HCT116 (cell line): ENCODE results near the gene GRIP1. TPM values are rescaled to one million over a fixed set of nuclear protein-coding genes. Genes with fewer than 3 reads are reported as not detected.

ENCODE experiments used
- ATAC-seq: fragments of 200-7000 bp; cut with Tn5 transposase; 2 replicates; pipeline ENCODE4 v1.9.1; 2020; ENCODE audit warnings: mild to moderate bottlenecking, moderate library complexity
- BruUV-seq: library from RNA; stranded (reverse); fragments of 400-500 nt; replicated peaks from 2 replicates; lab custom pipeline; 2021; lab: Mats Ljungman, UMichigan
- CTCF ChIA-PET: fragments of 300-600 bp; sonication (Branson Sonifier 250); formaldehyde crosslinking; loops from one replicate; lab custom pipeline; 2021; ENCODE audit warnings: antibody characterized with exemption; lab: Charles Lee
- POLR2A ChIA-PET: fragments of 300-600, 350-600 bp; sonication (Branson Sonifier 250); formaldehyde crosslinking; loops from one replicate; lab custom pipeline; 2021; ENCODE audit warnings: antibody characterized with exemption; lab: Charles Lee
- RAD21 ChIA-PET, 2 experiments: fragments of 300-600 bp; sonication (Branson Sonifier 250); formaldehyde crosslinking; loops; one replicate each; lab custom pipeline; 2023; ENCODE audit warnings: low total read pairs in 2 of 2; ENCODE audit not compliant: uncharacterized antibody in 2 of 2, unreplicated experiment in 2 of 2, low non-redundant PET in 1 of 2; lab: Charles Lee
- DNase-seq: peaks from one replicate; pipeline ENCODE4 v3.0.0-alpha.2; 2010; ENCODE audit warnings: low read depth, low spot score
- H2AFZ ChIP-seq: fragments of 200-600 bp; shearing (Covaris generic), sonication (generic); 2 replicates; pipeline ENCODE4 v1.6.1; 2017; ENCODE audit warnings: low read depth, mixed run types, mixed read lengths, antibody characterized with exemption, low read length; ENCODE audit not compliant: poor library complexity, severe bottlenecking
- H3K27ac ChIP-seq: 2 replicates; pipeline ENCODE4 v1.5.1; 2012; ENCODE audit warnings: low read depth, low read length
- H3K27me3 ChIP-seq: fragments of 200-600 bp; sonication (generic); 2 replicates; pipeline ENCODE4 v1.6.1; 2016; ENCODE audit warnings: mixed run types, low read length, mixed read lengths; ENCODE audit not compliant: insufficient read depth
- H3K36me3 ChIP-seq, 2 experiments: fragments of 200-500 bp in 1 of 2; fragments of 200-600 bp in 1 of 2; sonication (Bioruptor generic) in 1 of 2; sonication (generic) in 1 of 2; 2 replicates each; pipeline versions ENCODE4 v1.5.1 to v1.6.1; 2014 to 2016; ENCODE audit warnings: low read length in 2 of 2, inconsistent platforms in 1 of 2, mixed read lengths in 1 of 2, mixed run types in 1 of 2; ENCODE audit not compliant: insufficient read depth in 2 of 2, control insufficient read depth in 1 of 2
- H3K4me1 ChIP-seq, 2 experiments: fragments of 200-600 bp in 1 of 2; sonication (generic) in 1 of 2; 2 replicates each; pipeline versions ENCODE4 v1.5.1 to v1.6.1; 2012 to 2017; ENCODE audit warnings: low read length in 2 of 2, inconsistent platforms in 1 of 2, mild to moderate bottlenecking in 1 of 2, mixed read lengths in 1 of 2, mixed run types in 1 of 2, moderate library complexity in 1 of 2; ENCODE audit not compliant: insufficient read depth in 2 of 2, control insufficient read depth in 1 of 2
- H3K4me2 ChIP-seq: fragments of 200-600 bp; sonication (generic); 2 replicates; pipeline ENCODE4 v1.6.1; 2017; ENCODE audit warnings: mixed run types, low read length, mixed read lengths
- H3K4me3 ChIP-seq, 2 experiments: fragments of 200-600 bp in 1 of 2; sonication (generic) in 1 of 2; replicated peaks in 1 of 2; 2 replicates each; pipeline ENCODE4 v1.5.1; 2011 to 2016; ENCODE audit warnings: low read length in 2 of 2, control low read depth in 1 of 2, low read depth in 1 of 2, mild to moderate bottlenecking in 1 of 2, mixed read lengths in 1 of 2, mixed run types in 1 of 2
- H3K79me2 ChIP-seq: fragments of 200-600 bp; sonication (generic); 2 replicates; pipeline ENCODE4 v1.6.1; 2017; ENCODE audit warnings: mild to moderate bottlenecking, mixed run types, low read length, moderate library complexity, mixed read lengths; ENCODE audit not compliant: insufficient read depth
- H3K9ac ChIP-seq: fragments of 200-600 bp; sonication (generic); 2 replicates; pipeline ENCODE4 v1.6.1; 2016; ENCODE audit warnings: low read length, mixed read lengths
- H3K9me2 ChIP-seq: fragments of 200-600 bp; sonication (generic), shearing (Covaris generic); 2 replicates; pipeline ENCODE4 v1.6.1; 2017; ENCODE audit warnings: mixed run types, mild to moderate bottlenecking, moderate library complexity; ENCODE audit not compliant: insufficient read depth
- H3K9me3 ChIP-seq, 2 experiments: fragments of 200-500 bp in 1 of 2; fragments of 200-600 bp in 1 of 2; sonication (Bioruptor generic) in 1 of 2; sonication (generic) in 1 of 2; 2 replicates each; pipeline ENCODE4 v1.6.1; 2014 to 2017; ENCODE audit warnings: low read length in 2 of 2, mixed read lengths in 2 of 2, inconsistent platforms in 1 of 2, low read depth in 1 of 2, mild to moderate bottlenecking in 1 of 2, mixed run types in 1 of 2, moderate library complexity in 1 of 2; ENCODE audit not compliant: control insufficient read depth in 1 of 2, insufficient read depth in 1 of 2
- H4K20me1 ChIP-seq: fragments of 200-600 bp; sonication (generic), shearing (Covaris generic); 2 replicates; pipeline ENCODE4 v1.6.1; 2017; ENCODE audit warnings: mixed run types, mild to moderate bottlenecking, moderate library complexity; ENCODE audit not compliant: insufficient read depth
- CBX3 ChIP-seq: IDR thresholded peaks from 2 replicates; pipeline ENCODE4 v1.6.1; 2012; ENCODE audit warnings: low read depth
- CEBPB ChIP-seq: IDR thresholded peaks from 2 replicates; pipeline ENCODE4 v1.6.1; 2012; ENCODE audit warnings: low read depth
- EGR1 ChIP-seq: IDR thresholded peaks from 2 replicates; pipeline ENCODE4 v1.6.1; 2012; ENCODE audit warnings: low read depth
- EZH2 ChIP-seq: fragments of 200-600 bp; sonication (generic); IDR thresholded peaks from 2 replicates; pipeline ENCODE4 v1.6.1; 2017; ENCODE audit warnings: antibody characterized with exemption, mixed run types
- EZH2phosphoT487 ChIP-seq: fragments of 200-600 bp; IDR thresholded peaks from 2 replicates; pipeline ENCODE4 v1.6.1; 2018; ENCODE audit warnings: antibody characterized with exemption, borderline replicate concordance
- JUND ChIP-seq: IDR thresholded peaks from 2 replicates; pipeline ENCODE4 v1.6.1; 2012
- POLR2A ChIP-seq: IDR thresholded peaks from 2 replicates; pipeline ENCODE4 v1.7.0; 2011; ENCODE audit warnings: borderline replicate concordance; ENCODE audit not compliant: insufficient read depth, insufficient read length; ENCODE audit errors: extremely low read depth
- TCF7L2 ChIP-seq: IDR thresholded peaks from 2 replicates; pipeline ENCODE4 v1.7.0; 2011; ENCODE audit warnings: borderline replicate concordance, inconsistent platforms; ENCODE audit not compliant: insufficient read depth, insufficient read length; ENCODE audit errors: extremely low read depth
- ZNF274 ChIP-seq: fragments of 200-500 bp; sonication (Bioruptor generic); IDR thresholded peaks from 2 replicates; pipeline ENCODE4 v1.6.1; 2014; ENCODE audit warnings: mild to moderate bottlenecking, low read depth, low read length, inconsistent platforms
- intact Hi-C: fragments of 100-400 bp; cut with micrococcal nuclease; formaldehyde crosslinking; loops from 2 replicates; pipeline ENCODE4 v1.10.0; 2022
- total RNA-seq: library from RNA; stranded (reverse); gene quantifications from one replicate; pipeline ENCODE4 v1.2.1, GENCODE V29; 2021; ENCODE audit not compliant: unreplicated experiment
- TF ChIP-seq, protein P1 (sequence below): IDR thresholded peaks from 2 replicates; pipeline ENCODE4 v1.6.1; 2012
- TF ChIP-seq, protein P2 (sequence below): IDR thresholded peaks from 2 replicates; pipeline ENCODE4 v1.6.1; 2012

Gene GRIP1
- total RNA-seq, 1 experiment from 2014 or later = not detected

GRCh38 chr12:66341126-66341525 is 337.8 kb downstream of the GRIP1 start:
- no peaks in the 10 kb centered on the region for H3K9me3 ChIP-seq
- no peaks in the 10 kb centered on the region for H3K27me3 ChIP-seq
- H3K4me1 ChIP-seq = no peaks in the 10 kb centered on the region
- CTCF ChIA-PET = no interaction called here
- BruUV-seq = no TSS peak
- ATAC-seq = no peak
- no peak overlapping the region for H2AFZ ChIP-seq
- TF ChIP-seq CEBPB (no peak), JUND (no peak), ZNF274 (no peak), POLR2A (no peak), CBX3 (no peak), TCF7L2 (no peak), EZH2phosphoT487 (no peak), EZH2 (no peak), EGR1 (no peak)
- TF ChIP-seq, protein P1, sequence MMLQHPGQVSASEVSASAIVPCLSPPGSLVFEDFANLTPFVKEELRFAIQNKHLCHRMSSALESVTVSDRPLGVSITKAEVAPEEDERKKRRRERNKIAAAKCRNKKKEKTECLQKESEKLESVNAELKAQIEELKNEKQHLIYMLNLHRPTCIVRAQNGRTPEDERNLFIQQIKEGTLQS = no peak
- POLR2A ChIA-PET = no interaction called here
- no peaks in the 10 kb centered on the region for H3K9me2 ChIP-seq
- intact Hi-C loops = no loop called here
- no peak overlapping the region for H3K27ac ChIP-seq
- H3K4me2 ChIP-seq = no peak overlapping the region
- RAD21 ChIA-PET = no interaction called here
- H3K36me3 ChIP-seq = no peaks in the 10 kb centered on the region
- no peak for DNase-seq
- no peaks in the 10 kb centered on the region for H4K20me1 ChIP-seq
- H3K9ac ChIP-seq = no peak overlapping the region
- H3K79me2 ChIP-seq = no peaks in the 10 kb centered on the region
- no peak overlapping the region for H3K4me3 ChIP-seq

DNA sequence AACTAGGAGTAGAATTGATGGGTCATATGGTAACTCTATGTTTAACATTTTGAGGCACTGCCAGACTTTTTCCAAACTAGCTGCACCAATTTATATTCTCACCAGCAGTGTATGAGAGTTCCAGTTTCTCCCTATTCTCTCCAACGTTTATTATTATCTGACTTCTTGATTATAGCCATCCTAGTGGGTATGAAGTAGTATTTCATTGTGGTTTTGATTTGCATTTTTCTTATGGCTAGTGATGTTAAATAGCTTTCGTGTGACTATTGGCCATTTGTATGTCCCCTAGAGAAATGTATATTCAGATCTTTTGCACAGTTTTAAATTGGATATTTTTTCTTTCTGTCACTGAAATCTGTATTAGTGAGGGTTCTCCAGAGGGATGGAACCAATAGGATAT is 338.7 kb downstream of the GRIP1 start:
- BruUV-seq = no TSS peak
- no peak for ATAC-seq
- Histone ChIP-seq H3K4me2 (no peak overlapping the region), H3K27ac (no peak overlapping the region), H3K79me2 (no peaks in the 10 kb centered on the region), H3K27me3 (no peaks in the 10 kb centered on the region)
- TF ChIP-seq, protein P2, sequence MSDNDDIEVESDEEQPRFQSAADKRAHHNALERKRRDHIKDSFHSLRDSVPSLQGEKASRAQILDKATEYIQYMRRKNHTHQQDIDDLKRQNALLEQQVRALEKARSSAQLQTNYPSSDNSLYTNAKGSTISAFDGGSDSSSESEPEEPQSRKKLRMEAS = no peak
- no peak for TF ChIP-seq EGR1
- TF ChIP-seq, all 23 proteins: peak for 0
- no peak overlapping the region for H3K4me3 ChIP-seq
- H3K9me3 ChIP-seq = no peaks in the 10 kb centered on the region
- CTCF ChIA-PET = no interaction called here
- no peaks in the 10 kb centered on the region for H3K9me2 ChIP-seq
- POLR2A ChIA-PET = no interaction called here
- intact Hi-C loops = no loop called here
- DNase-seq = no peak
- no peaks in the 10 kb centered on the region for H3K4me1 ChIP-seq
- no peak overlapping the region for H2AFZ ChIP-seq
- H3K36me3 ChIP-seq = no peaks in the 10 kb centered on the region
- RAD21 ChIA-PET = no interaction called here
- no peaks in the 10 kb centered on the region for H4K20me1 ChIP-seq
- H3K9ac ChIP-seq = no peak overlapping the region
